Measurements from ENCODE around the gene PEMT. TPM values are rescaled to one million over a fixed set of nuclear protein-coding genes. Genes with fewer than 3 reads are reported as not detected.

PEMT gene
- total and polyA plus RNA-seq, 9 of the 15 experiments (the other 6 are each of a cell fraction or from before 2014, with no cell fraction given) = 1.4 to 36.4 (median 13.6) TPM

DNA sequence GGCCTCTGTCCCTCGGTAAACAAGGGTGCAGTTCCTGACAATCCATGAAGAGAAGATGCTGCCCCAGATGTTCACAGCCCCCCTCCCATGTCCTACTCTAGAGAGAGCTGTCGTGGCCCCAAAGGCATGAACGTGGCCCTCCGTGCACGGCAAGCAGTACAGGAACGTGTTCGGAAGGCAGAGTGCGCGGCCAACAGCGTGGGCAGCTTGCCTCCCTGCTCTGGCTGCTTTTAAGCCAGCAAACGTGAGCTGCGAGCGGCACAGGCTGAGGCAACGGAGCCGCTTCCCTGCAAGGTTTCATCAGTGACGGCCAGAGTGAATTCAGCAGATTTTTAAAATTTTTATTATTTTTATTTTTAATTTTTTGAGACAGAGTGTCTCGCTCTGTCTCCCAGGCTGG is 37.2 kb downstream of the PEMT start (continued):
- TF ChIP-seq CHAMP1 (IDR thresholded peaks at IDR 0.05) = no peak
- TF ChIP-seq, protein P1, sequence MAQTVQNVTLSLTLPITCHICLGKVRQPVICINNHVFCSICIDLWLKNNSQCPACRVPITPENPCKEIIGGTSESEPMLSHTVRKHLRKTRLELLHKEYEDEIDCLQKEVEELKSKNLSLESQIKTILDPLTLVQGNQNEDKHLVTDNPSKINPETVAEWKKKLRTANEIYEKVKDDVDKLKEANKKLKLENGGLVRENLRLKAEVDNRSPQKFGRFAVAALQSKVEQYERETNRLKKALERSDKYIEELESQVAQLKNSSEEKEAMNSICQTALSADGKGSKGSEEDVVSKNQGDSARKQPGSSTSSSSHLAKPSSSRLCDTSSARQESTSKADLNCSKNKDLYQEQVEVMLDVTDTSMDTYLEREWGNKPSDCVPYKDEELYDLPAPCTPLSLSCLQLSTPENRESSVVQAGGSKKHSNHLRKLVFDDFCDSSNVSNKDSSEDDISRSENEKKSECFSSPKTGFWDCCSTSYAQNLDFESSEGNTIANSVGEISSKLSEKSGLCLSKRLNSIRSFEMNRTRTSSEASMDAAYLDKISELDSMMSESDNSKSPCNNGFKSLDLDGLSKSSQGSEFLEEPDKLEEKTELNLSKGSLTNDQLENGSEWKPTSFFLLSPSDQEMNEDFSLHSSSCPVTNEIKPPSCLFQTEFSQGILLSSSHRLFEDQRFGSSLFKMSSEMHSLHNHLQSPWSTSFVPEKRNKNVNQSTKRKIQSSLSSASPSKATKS (CRISPR knock-in tag; IDR thresholded peaks at IDR 0.05) = no peak
- TF ChIP-seq GATAD2B (IDR thresholded peaks at IDR 0.05; ENCODE audit: borderline replicate concordance) = no peak
- TF ChIP-seq RBM22 (IDR thresholded peaks at IDR 0.05; ENCODE audit: low read depth, low read length, poor library complexity, severe bottlenecking) = no peak
- no peak for TF ChIP-seq NFYB (IDR thresholded peaks at IDR 0.05; ENCODE audit: extremely low read depth, insufficient read length)
- no peak for TF ChIP-seq ZZZ3 (IDR thresholded peaks at IDR 0.05)
- no peak for TF ChIP-seq ARID2 (IDR thresholded peaks at IDR 0.05)
- no peak for TF ChIP-seq MCM3 (IDR thresholded peaks at IDR 0.05)
- no peak for TF ChIP-seq TBL1XR1 (IDR thresholded peaks at IDR 0.05; ENCODE audit: low read length in 2 of 2)
- TF ChIP-seq NUFIP1 (IDR thresholded peaks at IDR 0.05; ENCODE audit: partially characterized antibody) = no peak
- TF ChIP-seq ERF (CRISPR knock-in tag; IDR thresholded peaks at IDR 0.05) = no peak
- TF ChIP-seq, protein P2, sequence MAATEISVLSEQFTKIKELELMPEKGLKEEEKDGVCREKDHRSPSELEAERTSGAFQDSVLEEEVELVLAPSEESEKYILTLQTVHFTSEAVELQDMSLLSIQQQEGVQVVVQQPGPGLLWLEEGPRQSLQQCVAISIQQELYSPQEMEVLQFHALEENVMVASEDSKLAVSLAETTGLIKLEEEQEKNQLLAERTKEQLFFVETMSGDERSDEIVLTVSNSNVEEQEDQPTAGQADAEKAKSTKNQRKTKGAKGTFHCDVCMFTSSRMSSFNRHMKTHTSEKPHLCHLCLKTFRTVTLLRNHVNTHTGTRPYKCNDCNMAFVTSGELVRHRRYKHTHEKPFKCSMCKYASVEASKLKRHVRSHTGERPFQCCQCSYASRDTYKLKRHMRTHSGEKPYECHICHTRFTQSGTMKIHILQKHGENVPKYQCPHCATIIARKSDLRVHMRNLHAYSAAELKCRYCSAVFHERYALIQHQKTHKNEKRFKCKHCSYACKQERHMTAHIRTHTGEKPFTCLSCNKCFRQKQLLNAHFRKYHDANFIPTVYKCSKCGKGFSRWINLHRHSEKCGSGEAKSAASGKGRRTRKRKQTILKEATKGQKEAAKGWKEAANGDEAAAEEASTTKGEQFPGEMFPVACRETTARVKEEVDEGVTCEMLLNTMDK (IDR thresholded peaks at IDR 0.05; ENCODE audit: borderline replicate concordance, insufficient read depth, low read depth, low read length, poor library complexity, severe bottlenecking) = no peak
- no peak for TF ChIP-seq PTBP1 (IDR thresholded peaks at IDR 0.05; ENCODE audit: low read depth, low read length)

All from K562 (cell line).